Stimulated activated naive CD8-positive, alpha-beta T cell treated with anti-CD3 and anti-CD28 coated beads, Interleukin-15, Interleukin-2, amounts not matched to agents 100 ng/mL and 50 ng/mL, for 24 hours (primary cell): ENCODE data around the gene SLC39A11.

Experiments used
- H3K27ac Mint-ChIP-seq: one replicate; pipeline ENCODE4 v1.8.0; 2021; ENCODE audit warnings: mild to moderate bottlenecking, mixed read lengths
- H3K27me3 Mint-ChIP-seq: one replicate; pipeline ENCODE4 v1.8.0; 2021; ENCODE audit warnings: mixed read lengths
- H3K36me3 Mint-ChIP-seq: one replicate; pipeline ENCODE4 v1.8.0; 2021; ENCODE audit warnings: low read depth, mixed read lengths
- H3K4me1 Mint-ChIP-seq: one replicate; pipeline ENCODE4 v1.8.0; 2021; ENCODE audit warnings: low read depth, mixed read lengths
- H3K4me3 Mint-ChIP-seq: one replicate; pipeline ENCODE4 v1.8.0; 2021; ENCODE audit warnings: mild to moderate bottlenecking, mixed read lengths
- H3K9me3 Mint-ChIP-seq: one replicate; pipeline ENCODE4 v1.8.0; 2021; ENCODE audit warnings: mixed read lengths

Gene SLC39A11

GRCh38 chr17:72702998-72703397 lies 389.5 kb downstream of the SLC39A11 start:
- H3K9me3 Mint-ChIP-seq: peaks cover 4% of the 10 kb centered on the region
- H3K36me3 Mint-ChIP-seq: peaks cover 15% of the 10 kb centered on the region
- H3K27ac Mint-ChIP-seq: no peak overlapping the region
- no peak overlapping the region for H3K4me3 Mint-ChIP-seq
- no peaks in the 10 kb centered on the region for H3K27me3 Mint-ChIP-seq
- H3K4me1 Mint-ChIP-seq: peaks cover 5% of the 10 kb centered on the region

- peaks cover 5% of the 10 kb centered on the region for H3K4me1 Mint-ChIP-seq
- H3K9me3 Mint-ChIP-seq: peaks cover 4% of the 10 kb centered on the region
- no peak overlapping the region for H3K27ac Mint-ChIP-seq
- no peak overlapping the region for H3K4me3 Mint-ChIP-seq
- peaks cover 10% of the 10 kb centered on the region for H3K36me3 Mint-ChIP-seq
- no peaks in the 10 kb centered on the region for H3K27me3 Mint-ChIP-seq
Measured at GRCh38 chr17:72702136-72702735, 390.3 kb downstream of the SLC39A11 start.

DNA sequence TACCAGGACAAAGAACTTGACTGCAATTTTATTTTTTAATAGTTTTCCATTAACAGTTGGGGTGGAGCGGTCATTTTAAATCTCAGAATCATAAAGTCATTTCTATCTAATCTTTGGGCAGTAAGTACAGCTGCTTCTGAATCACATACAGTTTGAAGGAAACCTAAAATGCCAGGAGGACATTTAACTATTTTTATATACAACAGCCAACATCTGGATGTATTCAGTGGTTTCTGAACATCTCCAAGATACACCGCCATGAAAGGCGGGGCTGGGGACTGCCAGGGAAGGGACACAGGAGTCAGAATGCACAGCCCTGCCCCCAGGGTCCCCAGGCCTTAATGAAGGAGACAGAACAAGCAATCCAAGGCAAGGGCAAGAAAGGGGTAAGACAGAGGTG lies 392.3 kb downstream of the SLC39A11 start:
- peaks cover 5% of the 10 kb centered on the region for H3K4me1 Mint-ChIP-seq
- H3K27ac Mint-ChIP-seq: no peak overlapping the region
- peaks cover 4% of the 10 kb centered on the region for H3K9me3 Mint-ChIP-seq
- H3K4me3 Mint-ChIP-seq: no peak overlapping the region
- H3K27me3 Mint-ChIP-seq: no peaks in the 10 kb centered on the region
- peaks cover 9% of the 10 kb centered on the region for H3K36me3 Mint-ChIP-seq

DNA sequence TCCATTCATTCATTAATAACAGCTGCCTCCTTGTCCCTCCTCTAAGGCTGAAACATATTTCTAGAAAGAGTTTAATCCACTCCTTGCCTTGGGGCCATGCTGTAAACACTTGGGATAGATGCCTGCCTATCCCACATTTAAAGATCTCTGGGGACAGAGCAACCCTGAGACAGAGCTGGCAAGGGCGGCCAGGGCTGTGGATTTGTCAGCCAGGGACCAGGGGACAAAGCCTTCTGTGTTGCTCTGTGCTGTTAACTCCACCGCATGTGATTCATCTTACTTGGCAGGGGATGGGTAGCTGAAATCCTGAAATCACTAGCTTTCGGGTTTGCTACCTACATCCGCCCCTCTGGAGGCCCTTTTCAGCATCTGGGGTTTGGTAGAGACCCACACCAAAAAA lies 392.9 kb downstream of the SLC39A11 start:
- Mint-ChIP-seq H3K4me3 (no peak overlapping the region), H3K27me3 (no peaks in the 10 kb centered on the region), H3K4me1 (peaks cover 5% of the 10 kb centered on the region), H3K27ac (no peak overlapping the region), H3K36me3 (peaks cover 9% of the 10 kb centered on the region), H3K9me3 (peaks cover 4% of the 10 kb centered on the region)

- Mint-ChIP-seq H3K4me1 (peaks cover 5% of the 10 kb centered on the region), H3K27me3 (no peaks in the 10 kb centered on the region), H3K4me3 (no peak overlapping the region), H3K36me3 (peaks cover 9% of the 10 kb centered on the region), H3K27ac (no peak overlapping the region), H3K9me3 (peaks cover 4% of the 10 kb centered on the region)
Measured at GRCh38 chr17:72697602-72698146, 394.8 kb downstream of the SLC39A11 start.

GRCh38 chr17:72696721-72697120 lies 395.8 kb downstream of the SLC39A11 start:
- Mint-ChIP-seq H3K36me3 (peaks cover 5% of the 10 kb centered on the region), H3K27ac (no peak overlapping the region), H3K27me3 (no peaks in the 10 kb centered on the region), H3K4me3 (no peak overlapping the region), H3K9me3 (no peaks in the 10 kb centered on the region), H3K4me1 (no peaks in the 10 kb centered on the region)

DNA sequence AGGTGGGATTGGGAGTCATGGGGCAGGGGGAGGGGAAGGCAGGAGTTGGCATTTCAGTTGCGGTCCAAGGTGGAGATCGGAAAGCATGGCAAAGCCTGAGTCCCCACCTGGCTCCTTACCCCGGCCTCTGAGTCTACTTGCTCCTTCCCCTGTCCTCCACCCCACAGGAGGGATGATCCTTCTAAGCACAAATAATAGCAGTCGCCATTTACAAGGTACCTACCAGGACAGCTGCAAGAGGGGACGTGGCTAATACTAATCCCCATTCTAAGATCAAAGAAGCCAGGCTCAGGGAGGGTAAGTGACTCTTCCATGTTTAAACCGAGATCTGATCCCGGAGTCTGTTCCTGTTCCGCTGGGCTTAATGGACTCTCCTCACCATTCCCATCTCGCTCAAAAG lies 396.3 kb downstream of the SLC39A11 start:
- H3K4me3 Mint-ChIP-seq: no peak overlapping the region
- H3K4me1 Mint-ChIP-seq: no peaks in the 10 kb centered on the region
- H3K27ac Mint-ChIP-seq: no peak overlapping the region
- no peaks in the 10 kb centered on the region for H3K9me3 Mint-ChIP-seq
- H3K27me3 Mint-ChIP-seq: no peaks in the 10 kb centered on the region
- H3K36me3 Mint-ChIP-seq: peaks cover 5% of the 10 kb centered on the region

DNA sequence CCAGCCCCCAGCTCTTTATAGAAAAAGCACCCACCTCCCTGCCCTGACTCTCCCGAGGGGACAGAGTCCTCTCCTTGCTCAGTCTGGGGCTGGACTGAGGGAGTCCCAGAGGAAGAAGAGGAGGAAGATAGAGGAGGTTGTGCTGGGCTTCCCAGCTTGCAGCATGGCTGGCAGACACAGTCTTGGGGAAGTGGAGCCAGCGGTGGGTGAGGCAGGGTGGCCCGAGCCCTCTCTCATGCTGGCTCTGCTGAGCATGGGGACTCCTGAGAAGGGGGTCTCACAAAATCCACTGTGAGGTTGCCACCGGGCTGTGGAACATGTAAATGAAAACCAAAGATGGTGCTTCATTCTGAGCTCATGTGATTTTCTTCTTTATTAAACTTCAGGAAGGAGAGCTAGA lies 398.5 kb downstream of the SLC39A11 start:
- Mint-ChIP-seq H3K4me3 (no peak overlapping the region), H3K4me1 (no peaks in the 10 kb centered on the region), H3K27ac (no peak overlapping the region), H3K9me3 (no peaks in the 10 kb centered on the region), H3K36me3 (no peaks in the 10 kb centered on the region), H3K27me3 (no peaks in the 10 kb centered on the region)

GRCh38 chr17:72693151-72693878 lies 399.2 kb downstream of the SLC39A11 start:
- H3K27ac Mint-ChIP-seq: no peak overlapping the region
- no peaks in the 10 kb centered on the region for H3K27me3 Mint-ChIP-seq

GRCh38 chr17:72692676-72693075 lies 399.8 kb downstream of the SLC39A11 start:
- H3K9me3 Mint-ChIP-seq: no peaks in the 10 kb centered on the region
- no peaks in the 10 kb centered on the region for H3K36me3 Mint-ChIP-seq
- H3K4me3 Mint-ChIP-seq: no peak overlapping the region
- no peak overlapping the region for H3K27ac Mint-ChIP-seq
- no peaks in the 10 kb centered on the region for H3K27me3 Mint-ChIP-seq
- H3K4me1 Mint-ChIP-seq: no peaks in the 10 kb centered on the region

More at GRCh38 chr17:72693151-72693878, 399.2 kb downstream of the SLC39A11 start:
- H3K4me3 Mint-ChIP-seq: no peak overlapping the region
- H3K36me3 Mint-ChIP-seq: no peaks in the 10 kb centered on the region
- H3K4me1 Mint-ChIP-seq: no peaks in the 10 kb centered on the region
- no peaks in the 10 kb centered on the region for H3K9me3 Mint-ChIP-seq

- Mint-ChIP-seq H3K27me3 (no peaks in the 10 kb centered on the region), H3K36me3 (no peaks in the 10 kb centered on the region), H3K4me3 (no peak overlapping the region)
Measured at GRCh38 chr17:72691586-72691985, 400.9 kb downstream of the SLC39A11 start.

GRCh38 chr17:72691017-72691416 lies 401.5 kb downstream of the SLC39A11 start:
- H3K27me3 Mint-ChIP-seq: no peaks in the 10 kb centered on the region
- H3K27ac Mint-ChIP-seq: no peak overlapping the region
- H3K9me3 Mint-ChIP-seq: no peaks in the 10 kb centered on the region
- H3K36me3 Mint-ChIP-seq: no peaks in the 10 kb centered on the region
- H3K4me3 Mint-ChIP-seq: no peak overlapping the region
- H3K4me1 Mint-ChIP-seq: no peaks in the 10 kb centered on the region

More at GRCh38 chr17:72691586-72691985, 400.9 kb downstream of the SLC39A11 start:
- Mint-ChIP-seq H3K27ac (no peak overlapping the region), H3K9me3 (no peaks in the 10 kb centered on the region), H3K4me1 (no peaks in the 10 kb centered on the region)

DNA sequence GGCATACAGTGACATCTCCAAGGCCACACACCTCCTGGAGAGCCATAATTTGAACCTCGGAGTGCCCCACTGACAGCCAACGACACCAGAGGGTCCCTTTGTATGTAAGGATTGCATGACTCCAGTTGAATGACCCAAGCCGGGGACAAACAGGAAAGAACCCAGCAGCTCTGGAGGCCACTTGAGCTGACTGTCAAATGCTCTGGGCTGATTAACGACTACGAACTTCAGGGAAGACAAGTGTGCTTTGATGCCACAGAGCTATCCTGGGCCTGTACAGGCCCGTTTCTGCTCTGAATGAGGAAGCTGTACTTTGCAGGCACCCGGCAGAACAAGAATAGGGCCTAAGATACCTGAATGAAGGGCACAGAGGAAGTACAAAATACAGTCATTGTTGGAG lies 404.6 kb downstream of the SLC39A11 start:
- Mint-ChIP-seq H3K4me1 (no peaks in the 10 kb centered on the region), H3K4me3 (no peak overlapping the region), H3K9me3 (no peaks in the 10 kb centered on the region), H3K27ac (no peak overlapping the region), H3K27me3 (no peaks in the 10 kb centered on the region), H3K36me3 (no peaks in the 10 kb centered on the region)

DNA sequence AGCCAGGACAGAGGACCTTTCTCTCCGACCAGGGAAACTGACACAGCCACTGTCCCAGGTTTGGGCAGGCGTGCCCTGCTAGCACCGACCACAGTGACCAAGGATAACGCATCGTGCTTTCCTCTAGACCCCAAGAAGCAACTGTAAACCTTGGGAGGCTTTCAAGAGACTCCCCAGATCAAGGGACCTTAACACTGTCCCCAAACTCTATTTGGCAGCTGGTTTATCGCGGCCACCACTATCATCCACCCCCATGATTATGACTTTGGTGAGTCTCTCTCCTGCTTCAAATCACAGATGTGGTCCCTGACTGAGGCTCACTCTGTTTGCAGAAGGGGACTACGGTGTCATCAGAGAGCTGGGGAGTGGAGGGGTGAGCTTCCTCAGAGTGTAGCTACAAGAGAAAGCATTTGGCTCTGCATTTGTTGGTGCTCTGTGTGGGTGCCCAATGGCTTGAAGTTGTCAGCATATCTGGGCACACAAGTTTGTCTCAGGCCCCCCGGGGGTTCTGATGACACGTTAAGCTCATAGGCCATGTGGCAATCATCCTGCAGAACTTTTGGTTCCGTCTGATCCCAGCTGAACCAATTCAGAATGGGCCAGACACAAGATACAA lies 408.0 kb downstream of the SLC39A11 start:
- H3K4me1 Mint-ChIP-seq: no peaks in the 10 kb centered on the region
- no peaks in the 10 kb centered on the region for H3K27me3 Mint-ChIP-seq
- no peak overlapping the region for H3K4me3 Mint-ChIP-seq
- no peaks in the 10 kb centered on the region for H3K9me3 Mint-ChIP-seq
- H3K27ac Mint-ChIP-seq: no peak overlapping the region
- H3K36me3 Mint-ChIP-seq: peaks cover 10% of the 10 kb centered on the region
